H1 (cell line): ENCODE results near the gene G6PC3. TPM values are rescaled to one million over a fixed set of nuclear protein-coding genes. Genes with fewer than 3 reads are reported as not detected.

Experiments used
- ASH2L ChIP-seq: fragments of 200-600, 300-600 bp; sonication (generic); IDR thresholded peaks from one replicate; pipeline ENCODE4 v1.7.1; 2017; ENCODE audit warnings: low read length
- CHD7 ChIP-seq: fragments of 300-600 bp; sonication (generic); IDR thresholded peaks from 2 replicates; pipeline ENCODE4 v1.7.1; 2012; ENCODE audit warnings: low read length, moderate library complexity, mild to moderate bottlenecking, inconsistent platforms; ENCODE audit not compliant: insufficient replicate concordance
- polyA plus RNA-seq, 7 experiments: library from polyadenylated mRNA; depleted of rRNA in 3 of 7; stranded (reverse) in 5 of 7; unstranded in 2 of 7; fragments of >200 nt in 5 of 7; fragments of 200-250 nt in 2 of 7; gene quantifications; 1 replicate in 5 of 7; 2 replicates in 1 of 7; 4 replicates in 1 of 7; pipeline versions ENCODE4 v1.2.1 to v1.2.3, GENCODE V29; 2011 to 2013; ENCODE audit warnings: missing spikeins in 2 of 7, mixed read lengths in 2 of 7
- total RNA-seq: library from RNA; stranded (reverse); fragmentation: NEBNext Ultra II Directional; extraction: Animal tissue kit (Norgen Biotek cat#: 25700); gene quantifications from 2 replicates; pipeline ENCODE4 v1.2.1, GENCODE V29; 2021

The G6PC3 gene
- total and polyA plus RNA-seq, 2 of the 8 experiments (the other 6 are each of a cell fraction or from before 2014, with no cell fraction given) = 104 to 343 TPM

DNA sequence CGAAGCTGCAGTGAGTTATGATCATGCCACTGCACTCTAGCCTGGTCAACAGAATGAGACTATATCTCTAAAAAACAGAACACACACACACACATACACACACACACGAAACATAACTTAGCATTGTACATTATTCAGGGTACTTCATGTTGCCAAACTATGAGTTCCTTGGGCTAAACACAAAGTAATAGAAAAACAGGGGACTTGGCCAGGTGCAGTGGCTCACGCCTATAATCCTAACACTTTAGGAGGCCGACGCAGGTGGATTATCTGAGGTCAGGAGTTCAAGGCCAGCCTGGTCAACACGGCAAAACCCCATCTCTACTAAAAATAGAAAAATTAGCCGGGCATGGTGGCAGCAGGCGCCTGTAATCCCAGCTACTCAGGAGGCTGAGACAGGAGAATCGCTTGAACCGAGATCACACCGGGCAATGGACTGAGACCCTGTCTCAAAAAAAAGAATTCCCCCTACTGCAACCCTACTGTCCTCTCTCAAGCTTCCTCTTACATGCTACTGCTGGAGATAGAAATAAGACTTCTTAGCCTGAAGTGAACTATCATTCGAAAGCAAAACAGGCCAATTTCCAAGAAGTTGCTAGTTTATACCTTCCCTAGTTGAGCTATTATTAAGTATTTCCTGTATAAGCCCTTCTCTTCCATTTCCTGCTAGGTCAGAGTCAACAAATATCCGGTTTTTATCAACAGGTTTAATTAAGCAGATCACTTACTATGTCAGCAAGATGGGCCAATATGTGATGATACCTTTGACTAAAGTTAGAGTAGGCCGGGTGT lies 11.2 kb upstream of the G6PC3 start (continued):
- TF ChIP-seq CHD7 (no peak), ASH2L (no peak)
- TF ChIP-seq, all 59 proteins: peak for 0
